Activated CD8-positive, alpha-beta memory T cell treated with anti-CD3 and anti-CD28 coated beads for 4 hours (primary cell): ENCODE measurements around the gene PTX4.

Experiments used
- DNase-seq, 2 donors: peaks; one replicate each; pipeline ENCODE4 v3.0.0-alpha.2; 2020; ENCODE audit warnings: low read depth in 2 of 2

Gene PTX4

GRCh38 chr16:1523581-1524245, 35.0 kb upstream of the PTX4 start:
- no peak for DNase-seq

GRCh38 chr16:1520461-1520860, 31.7 kb upstream of the PTX4 start:
- DNase-seq = no peak

DNA sequence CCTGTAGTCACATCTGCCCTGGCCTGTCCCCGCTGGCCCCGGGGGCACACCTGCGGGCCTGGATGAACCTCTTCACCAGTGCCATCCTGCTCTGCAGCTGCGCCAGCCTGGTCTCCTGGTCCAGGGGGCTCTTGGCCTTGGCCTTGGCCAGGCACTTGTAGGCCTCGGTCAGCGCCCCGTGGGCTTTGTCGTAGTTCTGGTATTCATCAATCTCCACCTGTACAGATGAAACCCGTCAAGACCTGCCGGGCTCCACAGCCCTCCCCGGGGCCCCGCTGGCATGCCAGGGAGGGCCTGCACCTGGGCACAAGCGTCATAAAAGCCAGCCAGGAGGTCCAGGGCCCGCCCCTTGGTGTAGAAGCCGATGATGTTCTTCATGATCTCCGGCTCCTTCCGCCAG, 31.1 kb upstream of the PTX4 start:
- DNase-seq = no peak

- no peak for DNase-seq
Observed at GRCh38 chr16:1518626-1519135, 29.9 kb upstream of the PTX4 start.

GRCh38 chr16:1514507-1514906, 25.8 kb upstream of the PTX4 start:
- no peak for DNase-seq

- no peak for DNase-seq
Observed at GRCh38 chr16:1512774-1513173, 24.0 kb upstream of the PTX4 start.

DNA sequence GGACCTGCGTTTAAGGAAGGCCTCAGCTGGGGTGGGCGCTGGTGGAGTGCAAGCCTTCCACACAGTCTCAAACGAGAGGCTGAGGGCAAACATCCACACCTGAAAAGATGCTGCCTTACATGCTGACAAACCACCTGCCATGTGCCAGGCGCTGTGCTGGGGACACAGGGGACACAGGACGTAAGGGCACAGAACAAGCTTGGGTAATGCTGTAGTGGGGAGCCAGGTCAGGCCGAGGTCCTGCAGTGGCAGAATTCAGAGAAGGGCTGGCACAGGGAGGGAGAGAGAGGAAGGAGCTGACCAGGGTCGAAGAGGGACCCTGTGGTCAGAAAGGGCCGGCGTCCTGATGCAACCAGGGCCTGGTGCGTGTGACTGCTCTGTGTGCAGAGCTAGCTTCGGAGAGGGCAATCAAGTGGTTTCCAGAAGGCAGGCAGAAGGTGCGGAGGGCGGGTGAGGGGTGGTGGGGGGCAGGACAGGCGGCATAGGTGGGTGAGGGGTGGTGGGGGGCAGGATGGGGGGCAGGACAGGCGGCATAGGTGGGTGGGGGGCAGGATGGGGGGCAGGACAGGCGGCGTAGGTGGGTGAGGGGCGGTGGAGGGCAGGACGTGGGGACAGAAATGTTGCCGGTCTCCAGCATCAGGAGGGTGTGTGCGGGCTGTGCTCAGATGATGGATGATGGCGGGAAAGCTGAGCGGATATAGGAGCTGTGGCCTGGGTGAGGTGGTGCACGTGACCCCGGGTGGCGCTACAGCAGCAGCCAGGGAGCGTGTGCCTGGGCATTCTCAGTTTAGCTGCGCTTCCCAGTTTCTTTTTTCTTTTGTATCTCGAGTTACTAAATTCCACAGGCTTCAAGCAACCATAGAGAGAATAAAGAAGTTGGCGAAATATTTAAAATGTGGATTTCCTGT, 23.2 kb upstream of the PTX4 start:
- DNase-seq = no peak

- DNase-seq = no peak
Observed at GRCh38 chr16:1510941-1511351, 22.2 kb upstream of the PTX4 start.

- DNase-seq = no peak
Observed at GRCh38 chr16:1510272-1510671, 21.5 kb upstream of the PTX4 start.

DNA sequence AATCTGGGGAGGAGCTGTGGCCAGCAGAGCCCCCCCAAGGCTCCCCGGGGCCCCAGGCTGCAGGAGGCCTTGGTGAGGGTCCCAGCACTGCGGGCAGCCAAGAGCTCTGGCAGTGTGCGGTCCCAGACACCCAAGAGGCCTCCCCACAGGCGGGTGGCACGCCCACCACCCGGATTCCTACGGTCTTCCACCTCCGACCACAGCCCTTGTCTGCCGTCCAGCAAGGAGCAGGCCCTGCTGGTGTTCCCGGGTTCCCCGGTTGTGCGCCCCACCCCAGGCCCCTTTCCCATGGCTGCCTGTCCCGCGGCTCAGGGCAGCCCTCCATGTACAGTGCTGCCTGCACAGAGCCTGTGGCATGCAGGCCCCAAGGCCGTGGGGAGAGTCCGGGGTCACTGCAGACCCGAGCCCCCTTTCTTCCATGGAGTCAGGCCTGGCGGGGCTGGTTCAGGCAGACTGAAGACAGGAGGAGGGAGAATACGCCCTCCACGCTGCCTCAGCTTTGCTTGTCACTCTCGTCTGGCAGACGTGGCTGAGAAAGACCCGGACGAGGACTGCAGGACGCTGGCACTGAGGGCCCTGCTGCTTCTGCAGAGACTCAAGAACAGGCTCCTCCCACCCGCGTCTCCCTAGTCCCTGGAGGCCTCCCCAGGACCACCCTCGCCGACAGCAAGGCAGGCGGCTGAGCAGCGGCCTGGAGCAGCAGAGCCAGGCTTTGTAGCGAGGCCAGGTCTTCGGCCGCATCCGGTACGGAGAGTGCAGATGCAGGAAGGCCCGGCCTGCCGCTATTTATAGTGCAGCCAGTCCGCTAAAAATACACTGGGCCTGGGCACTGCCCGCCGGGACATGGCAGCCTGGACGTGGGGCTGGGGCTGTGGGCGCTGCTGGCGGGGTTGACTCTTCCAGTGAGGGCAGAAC, 20.8 kb upstream of the PTX4 start:
- no peak for DNase-seq

GRCh38 chr16:1508494-1509187, 19.9 kb upstream of the PTX4 start:
- no peak for DNase-seq

DNA sequence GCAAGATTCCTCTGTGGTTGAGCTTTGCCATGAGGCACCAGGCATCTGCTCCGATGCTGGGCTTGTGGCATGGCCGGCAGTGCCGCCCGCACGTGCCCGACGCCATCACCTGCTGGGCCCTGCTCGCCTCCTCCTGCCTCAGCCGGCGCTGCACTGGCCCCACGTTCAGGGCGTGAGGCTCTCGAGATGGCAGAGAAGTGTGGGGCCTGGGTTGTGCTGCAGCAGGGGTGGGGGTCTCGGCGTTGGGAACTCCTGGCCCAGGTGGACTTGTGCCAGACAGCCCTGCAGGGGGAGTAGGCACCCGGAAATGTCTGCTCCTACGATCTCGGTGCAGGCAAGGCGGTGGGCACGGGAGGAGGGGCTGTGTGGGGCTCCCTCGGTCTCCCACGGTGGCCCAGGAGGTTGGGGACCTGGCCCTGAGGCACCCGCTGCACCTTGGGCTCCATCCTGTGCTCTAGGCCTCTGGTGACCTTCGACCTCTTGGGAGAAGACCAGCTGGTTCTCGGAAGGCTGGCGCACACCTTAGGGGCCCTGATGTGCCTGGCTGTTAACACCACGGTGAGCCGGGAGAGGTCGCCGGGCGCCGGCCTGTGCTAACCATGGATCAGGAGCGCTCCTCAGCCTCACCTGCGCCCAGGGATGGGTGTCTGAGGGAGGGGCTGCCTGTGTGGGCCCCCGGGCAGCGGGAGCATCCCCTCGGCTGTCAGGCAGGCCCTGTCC, 17.9 kb upstream of the PTX4 start:
- DNase-seq = no peak

DNA sequence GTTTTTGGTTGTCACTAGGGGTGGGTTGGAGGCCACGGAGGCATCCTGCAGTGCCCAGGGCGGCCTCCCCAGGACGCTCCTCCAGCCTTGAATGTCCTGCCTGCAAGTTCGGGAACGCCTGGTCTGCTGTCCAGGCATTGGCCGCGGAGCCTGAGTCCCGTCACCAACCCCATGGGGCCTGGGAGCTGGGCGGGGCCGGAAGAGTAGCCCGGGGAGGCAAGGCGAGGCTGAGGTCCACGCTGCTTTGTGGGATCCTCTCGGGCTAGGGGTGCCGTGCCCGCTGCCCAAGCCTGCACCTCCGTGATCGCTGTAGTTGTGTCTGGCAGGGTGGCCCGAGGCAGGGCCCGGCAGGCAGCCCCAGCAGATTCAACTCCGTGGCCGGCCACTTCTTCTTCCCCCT, 17.2 kb upstream of the PTX4 start:
- DNase-seq = no peak

- no peak for DNase-seq
Observed at GRCh38 chr16:1505073-1505844, 16.5 kb upstream of the PTX4 start.

DNA sequence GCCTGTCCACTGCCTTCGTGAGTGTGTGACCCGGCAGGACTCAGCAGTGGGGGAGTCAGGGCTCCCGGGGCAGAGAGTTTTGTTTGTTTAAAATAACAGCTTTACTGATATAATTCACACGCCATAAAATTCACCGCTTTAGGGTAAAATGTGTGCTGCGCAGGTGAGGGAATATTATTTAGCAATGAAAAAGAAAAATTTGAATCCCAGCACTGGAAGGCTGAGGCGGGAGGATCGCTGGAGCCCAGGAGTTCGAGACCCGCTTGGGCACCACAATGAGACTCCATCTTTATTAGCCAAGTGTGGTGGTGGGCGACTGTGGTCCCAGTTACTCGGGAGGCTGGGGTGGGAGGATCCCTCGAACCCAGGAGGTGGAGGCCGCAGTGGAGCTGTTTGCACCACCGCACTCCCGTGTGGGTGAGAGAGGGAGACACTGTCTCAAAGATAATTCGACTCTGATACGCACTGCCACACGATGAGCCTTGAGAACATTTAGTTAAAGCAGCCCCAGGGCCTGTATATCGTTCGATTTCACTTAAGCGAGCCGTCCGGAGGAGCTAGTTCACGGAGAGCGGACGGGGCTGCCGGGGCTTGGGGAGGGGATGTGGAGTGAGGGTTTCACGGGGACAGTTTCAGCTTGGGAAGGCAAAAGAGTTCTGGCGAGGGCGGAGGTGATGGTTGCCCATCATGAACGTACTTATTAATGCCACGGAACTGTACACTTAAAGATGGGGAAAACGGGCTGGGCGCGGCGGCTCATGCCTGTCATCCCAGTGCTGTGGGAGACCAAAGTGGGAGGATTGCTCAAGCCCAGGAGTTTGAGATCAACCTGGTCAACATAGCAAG, 14.6 kb upstream of the PTX4 start:
- DNase-seq = no peak

- DNase-seq = no peak
Observed at GRCh38 chr16:1502092-1503004, 13.6 kb upstream of the PTX4 start.

DNA sequence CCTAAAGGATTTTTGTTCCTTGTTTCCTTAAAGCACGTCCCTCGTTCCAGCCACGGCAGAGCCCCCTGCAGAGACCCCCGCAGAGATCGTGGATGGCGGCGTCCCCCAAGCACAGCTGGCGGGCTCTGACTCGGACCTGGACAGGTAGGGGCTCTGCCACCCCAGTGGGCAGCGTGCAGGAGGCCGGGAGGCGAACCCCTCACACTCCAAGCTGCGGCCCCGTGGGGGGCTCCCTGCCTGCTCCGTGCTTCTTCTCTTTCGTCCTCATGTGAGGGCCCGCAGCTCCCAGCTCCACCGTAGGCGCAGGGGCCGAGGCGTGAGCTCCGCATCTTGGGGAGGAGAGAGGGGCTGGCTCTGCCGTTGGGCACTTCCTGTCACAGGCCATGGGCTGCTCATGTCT, 12.9 kb upstream of the PTX4 start:
- DNase-seq = no peak
